Prostate gland (tissue), 2 donors: Measurements from ENCODE around the gene MAP2K7. TPM values are rescaled to one million over a fixed set of nuclear protein-coding genes. Genes with fewer than 3 reads are reported as not detected.

Experiments used
- DNase-seq: peaks from one replicate; pipeline ENCODE4 v3.0.0-alpha.2; 2019; ENCODE audit warnings: low spot score
- H3K27ac ChIP-seq, 2 donors: fragments of 200-600 bp; sonication (generic); 2 replicates each; pipeline ENCODE4 v1.5.1; 2017 to 2019
- H3K27me3 ChIP-seq: fragments of 200-600 bp; sonication (generic); replicated peaks from 2 replicates; pipeline ENCODE4 v1.5.1; 2019; ENCODE audit not compliant: insufficient read depth
- H3K36me3 ChIP-seq, 2 donors: fragments of 200-600 bp; sonication (generic); 1 replicate in 1 of 2; 2 replicates in 1 of 2; pipeline versions ENCODE4 v1.5.1 to v1.8.1; 2017 to 2019
- H3K4me1 ChIP-seq: fragments of 200-600 bp; sonication (generic); replicated peaks from 2 replicates; pipeline ENCODE4 v1.5.1; 2019
- H3K4me3 ChIP-seq, 2 donors: fragments of 200-600 bp; sonication (generic); 2 replicates each; pipeline ENCODE4 v1.5.1; 2017 to 2019
- H3K9me3 ChIP-seq: fragments of 200-600 bp; sonication (generic); 2 replicates; pipeline ENCODE4 v1.5.1; 2017
- CTCF ChIP-seq, 4 experiments: fragments of 200-600 bp in 2 of 4; fragments of 450-650 bp in 2 of 4; sonication (generic) in 2 of 4; IDR thresholded peaks; 1 replicate in 3 of 4; 2 replicates in 1 of 4; pipeline ENCODE4 v1.5.1; 2016 to 2019; ENCODE audit warnings: antibody characterized with exemption in 4 of 4, mild to moderate bottlenecking in 2 of 4, moderate library complexity in 2 of 4
- POLR2A ChIP-seq: fragments of 450-650 bp; IDR thresholded peaks from one replicate; pipeline ENCODE4 v1.6.1; 2016; ENCODE audit warnings: antibody characterized with exemption, mild to moderate bottlenecking
- POLR2AphosphoS5 ChIP-seq: sonication (generic); formaldehyde crosslinking; IDR thresholded peaks from one replicate; pipeline ENCODE4 v1.6.1; 2017; ENCODE audit warnings: antibody characterized with exemption
- WGBS: methylation state at CpG from one replicate; pipeline ENCODE4 v1.1.5; 2018; 5-methylcytosine and 5-hydroxymethylcytosine counted together
- intact Hi-C: fragments of 100-400 bp; cut with DNase I; formaldehyde crosslinking; loops from one replicate; pipeline ENCODE4 v1.14.2; 2022
- total RNA-seq, 2 donors: library from RNA; depleted of rRNA; stranded (reverse); fragments of >200 nt; gene quantifications; one replicate each; pipeline ENCODE4 v1.1.0, GENCODE V29; 2016

The MAP2K7 gene
- total RNA-seq, 2 donors from 2014 or later = 21.6 to 45.2 TPM

- H3K27ac ChIP-seq = no peak overlapping the region
- H3K36me3 ChIP-seq = peaks cover 11 to 27% of the 10 kb centered on the region in 2 donors
- TF ChIP-seq CTCF (IDR thresholded peaks at IDR 0.05) (no peak), POLR2A (no peak), POLR2AphosphoS5 (no peak)
- no peaks in the 10 kb centered on the region for H3K4me1 ChIP-seq
- no peaks in the 10 kb centered on the region for H3K27me3 ChIP-seq
- DNase-seq = no peak
- no peaks in the 10 kb centered on the region for H3K9me3 ChIP-seq
- no peak overlapping the region for H3K4me3 ChIP-seq
- 92% methylated on average over 39 of the region's 39 CpGs for WGBS
- intact Hi-C loops = no loop called here
Observed at GRCh38 chr19:7912697-7913564, 9.3 kb downstream of the MAP2K7 start.

- Histone ChIP-seq H3K9me3 (no peaks in the 10 kb centered on the region), H3K27me3 (no peaks in the 10 kb centered on the region), H3K4me3 (no peak overlapping the region), H3K27ac (no peak overlapping the region), H3K4me1 (no peaks in the 10 kb centered on the region), H3K36me3 (peaks cover 11 to 27% of the 10 kb centered on the region in 2 donors)
- no peak for DNase-seq
- intact Hi-C loops = no loop called here
- WGBS = 88% methylated on average over 10 of the region's 10 CpGs
- no peak for TF ChIP-seq POLR2A
- no peak for TF ChIP-seq POLR2AphosphoS5
- no peak for TF ChIP-seq CTCF (IDR thresholded peaks at IDR 0.05)
Observed at GRCh38 chr19:7913652-7914051, 10.0 kb downstream of the MAP2K7 start.

- DNase-seq = no peak
- Histone ChIP-seq H3K36me3 (peaks cover 11 to 27% of the 10 kb centered on the region in 2 donors), H3K4me1 (no peaks in the 10 kb centered on the region), H3K27ac (no peak overlapping the region), H3K9me3 (no peaks in the 10 kb centered on the region), H3K27me3 (no peaks in the 10 kb centered on the region), H3K4me3 (no peak overlapping the region)
- TF ChIP-seq POLR2A (no peak), POLR2AphosphoS5 (no peak), CTCF (IDR thresholded peaks at IDR 0.05) (no peak)
- intact Hi-C loops = no loop called here
- 61% methylated on average over 12 of the region's 12 CpGs for WGBS
Observed at GRCh38 chr19:7914099-7914498, 10.4 kb downstream of the MAP2K7 start.

- intact Hi-C loops = no loop called here
- TF ChIP-seq POLR2A (no peak), POLR2AphosphoS5 (no peak), CTCF (IDR thresholded peaks at IDR 0.05) (no peak)
- no peaks in the 10 kb centered on the region for H3K4me1 ChIP-seq
- no peaks in the 10 kb centered on the region for H3K27me3 ChIP-seq
- H3K4me3 ChIP-seq = no peak within 1 kb of the TSS
- H3K27ac ChIP-seq = no peak within 1 kb of the TSS
- no peak for DNase-seq
- WGBS = 68% methylated on average over 12 of the region's 12 CpGs
- no peaks in the 10 kb centered on the region for H3K9me3 ChIP-seq
- peaks cover 11 to 27% of the 10 kb centered on the region in 2 donors for H3K36me3 ChIP-seq
Observed at GRCh38 chr19:7914598-7915045, 10.9 kb downstream of the MAP2K7 start, which contains the start of gene TGFBR3L. Gene TGFBR3L, plus strand, starts transcription at chr19:7914830.
